ENCODE measurements around the gene HERPUD1. TPM values are rescaled to one million over a fixed set of nuclear protein-coding genes. Genes with fewer than 3 reads are reported as not detected.

Gene HERPUD1
- total RNA-seq, 2 experiments from 2014 or later = 140 to 342 TPM

- Histone ChIP-seq H3K9me2 (ENCODE audit: insufficient read depth, low read length) (no peaks in the 10 kb centered on the region), H3K4me3 (ENCODE audit: low read depth, low read length, poor library complexity, severe bottlenecking) (peak overlapping the region; percentile 95), H3K36me3 (ENCODE audit: insufficient read depth, low read length) (peaks cover 43% of the 10 kb centered on the region), H3K27ac (ENCODE audit: low read depth, low read length, poor library complexity, severe bottlenecking) (peak overlapping the region; percentile 94), H3K9me3 (ENCODE audit: low read length) (no peaks in the 10 kb centered on the region), H3K4me2 (ENCODE audit: low read length) (peak overlapping the region; percentile 82), H3K4me1 (ENCODE audit: insufficient read depth, low read length, poor library complexity, severe bottlenecking) (peaks cover 65% of the 10 kb centered on the region), H3K79me2 (ENCODE audit: insufficient read depth, low read depth, low read length) (peaks cover 45% of the 10 kb centered on the region), H4K20me1 (ENCODE audit: insufficient read depth, low read length) (peaks cover 32% of the 10 kb centered on the region), H2AFZ (ENCODE audit: low read length) (peak overlapping the region; percentile 58; the same call in 1 of the 2 replicates)
- intact Hi-C loops (cut with micrococcal nuclease; ENCODE audit: unreplicated experiment) = loop anchor here (1.0 kb wide), 3 partner anchors 14 to 110 kb away; no protein-coding TSS in a partner anchor
- peak; percentile 93 for DNase-seq (ENCODE audit: low spot score)
- BruUV-seq (replicated peaks) = TSS peak; percentile 87
- ChIA-PET POLR2A (interaction anchor here (0.5 to 9.8 kb wide), 15 partner anchors 10 to 1792 kb away, joined by 3 to 256 read pairs (median 4); no protein-coding TSS in a partner anchor), CTCF (ENCODE audit: unreplicated experiment) (interaction anchor here (0.6 to 2.9 kb wide), 7 partner anchors 10 to 63 kb away, joined by 3 to 14 read pairs (median 6); no protein-coding TSS in a partner anchor)
- TF ChIP-seq EZH2phosphoT487 (IDR thresholded peaks at IDR 0.05; ENCODE audit: borderline replicate concordance, low read depth, low read length) = no peak
- TF ChIP-seq CTCF (conservative IDR thresholded peaks at IDR 0.05; ENCODE audit: low read length) = no peak
Measured at GRCh38 chr16:56931271-56931891, 561 bp upstream of the HERPUD1 start.

- POLR2A ChIA-PET = interaction anchor here (1.4 to 9.8 kb wide), 2 partner anchors 9 to 17 kb away, joined by 5 to 256 read pairs; no protein-coding TSS in a partner anchor
- TF ChIP-seq CTCF (conservative IDR thresholded peaks at IDR 0.05; ENCODE audit: low read length) = no peak
- TF ChIP-seq EZH2phosphoT487 (IDR thresholded peaks at IDR 0.05; ENCODE audit: borderline replicate concordance, low read depth, low read length) = no peak
- no peaks in the 10 kb centered on the region for H3K9me2 ChIP-seq (ENCODE audit: insufficient read depth, low read length)
- peak overlapping the region; percentile 95 for H3K4me3 ChIP-seq (ENCODE audit: low read depth, low read length, poor library complexity, severe bottlenecking)
- no peaks in the 10 kb centered on the region for H3K9me3 ChIP-seq (ENCODE audit: low read length)
- no TSS peak for BruUV-seq (replicated peaks)
- H3K27ac ChIP-seq (ENCODE audit: low read depth, low read length, poor library complexity, severe bottlenecking) = peak overlapping the region; percentile 94
- CTCF ChIA-PET (ENCODE audit: unreplicated experiment) = interaction anchor here (0.8 kb wide), 1 partner anchor 19 kb away, joined by 3 read pairs; no protein-coding TSS in a partner anchor
- H3K4me2 ChIP-seq (ENCODE audit: low read length) = peak overlapping the region; percentile 82
- H3K36me3 ChIP-seq (ENCODE audit: insufficient read depth, low read length) = peaks cover 59% of the 10 kb centered on the region
- peaks cover 60% of the 10 kb centered on the region for H3K79me2 ChIP-seq (ENCODE audit: insufficient read depth, low read depth, low read length)
- no peak overlapping the region for H2AFZ ChIP-seq (ENCODE audit: low read length)
- intact Hi-C loops (cut with micrococcal nuclease; ENCODE audit: unreplicated experiment) = loop anchor here (1.0 kb wide), 1 partner anchor 66 kb away; no protein-coding TSS in a partner anchor
- H3K4me1 ChIP-seq (ENCODE audit: insufficient read depth, low read length, poor library complexity, severe bottlenecking) = peaks cover 66% of the 10 kb centered on the region
- H4K20me1 ChIP-seq (ENCODE audit: insufficient read depth, low read length) = peaks cover 47% of the 10 kb centered on the region
- DNase-seq (ENCODE audit: low spot score) = peak; percentile 66
Measured at GRCh38 chr16:56932721-56933619, 1.0 kb downstream of the HERPUD1 start.
